ENCODE measurements around the gene CIAO2A. TPM values are rescaled to one million over a fixed set of nuclear protein-coding genes. Genes with fewer than 3 reads are reported as not detected.
"Not testable (repeated sequence)": the region's sequence is repeated elsewhere in the genome, so short reads cannot be mapped to it uniquely, and the experiment has no call there.

CIAO2A gene
- total RNA-seq, 3 donors from 2014 or later: 42.6 to 71.8 (median 50.9) TPM

- TF ChIP-seq POLR2A (IDR thresholded peaks at IDR 0.05) (no peak), POLR2AphosphoS5 (IDR thresholded peaks at IDR 0.05) (no peak), CTCF (IDR thresholded peaks at IDR 0.05) (no peak)
- no peaks in the 10 kb centered on the region for H3K36me3 ChIP-seq
- no peaks in the 10 kb centered on the region for H3K27me3 ChIP-seq
- no peaks in the 10 kb centered on the region for H3K4me1 ChIP-seq
- H3K27ac ChIP-seq: peak overlapping the region; percentile 40 to 52
- no peaks in the 10 kb centered on the region for H3K9me3 ChIP-seq
- H3K4me3 ChIP-seq: no peak overlapping the region
- intact Hi-C loops (cut with DNase I; ENCODE audit: low total_unique reads): no loop called here
- DNase-seq (ENCODE audit: low spot score in 2 of 2): no peak
These were observed 28.8 kb upstream of the CIAO2A start for GRCh38 chr15:64122444-64122843.

- TF ChIP-seq POLR2A (IDR thresholded peaks at IDR 0.05) (no peak), POLR2AphosphoS5 (IDR thresholded peaks at IDR 0.05) (no peak), CTCF (IDR thresholded peaks at IDR 0.05) (no peak)
- no peaks in the 10 kb centered on the region for H3K27me3 ChIP-seq
- no peak overlapping the region for H3K27ac ChIP-seq
- H3K4me1 ChIP-seq: no peaks in the 10 kb centered on the region
- intact Hi-C loops (cut with DNase I; ENCODE audit: low total_unique reads): no loop called here
- DNase-seq (ENCODE audit: low spot score in 2 of 2): no peak
- H3K36me3 ChIP-seq: peaks cover under 1% of the 10 kb centered on the region
- no peak overlapping the region for H3K4me3 ChIP-seq
- no peaks in the 10 kb centered on the region for H3K9me3 ChIP-seq
These were observed 28.0 kb upstream of the CIAO2A start for GRCh38 chr15:64121614-64122013.

GRCh38 chr15:64120322-64120721 is 26.7 kb upstream of the CIAO2A start:
- H3K36me3 ChIP-seq; H3K27me3 ChIP-seq; intact Hi-C loops (cut with DNase I; ENCODE audit: low total_unique reads); H3K27ac ChIP-seq; H3K4me3 ChIP-seq; H3K4me1 ChIP-seq; DNase-seq (ENCODE audit: low spot score in 2 of 2); H3K9me3 ChIP-seq: not testable (repeated sequence)

GRCh38 chr15:64117759-64118487 is 24.3 kb upstream of the CIAO2A start:
- no peak overlapping the region for H3K27ac ChIP-seq

GRCh38 chr15:64112904-64113303 is 19.3 kb upstream of the CIAO2A start:
- intact Hi-C loops (cut with DNase I; ENCODE audit: low total_unique reads): no loop called here
- peak overlapping the region; percentile 6 to 77 for H3K27ac ChIP-seq
- no peak overlapping the region for H3K4me3 ChIP-seq
- no peak for DNase-seq (ENCODE audit: low spot score in 2 of 2)
- peaks cover 6 to 9% of the 10 kb centered on the region in 2 donors for H3K4me1 ChIP-seq
- no peaks in the 10 kb centered on the region for H3K9me3 ChIP-seq
- no peaks in the 10 kb centered on the region for H3K27me3 ChIP-seq
- TF ChIP-seq CTCF (IDR thresholded peaks at IDR 0.05) (no peak), POLR2A (IDR thresholded peaks at IDR 0.05) (no peak), POLR2AphosphoS5 (IDR thresholded peaks at IDR 0.05) (no peak)
- peaks cover 4% of the 10 kb centered on the region for H3K36me3 ChIP-seq

More at GRCh38 chr15:64117759-64118487, 24.3 kb upstream of the CIAO2A start:
- peaks cover 4% of the 10 kb centered on the region for H3K36me3 ChIP-seq
- H3K27me3 ChIP-seq: no peaks in the 10 kb centered on the region
- DNase-seq (ENCODE audit: low spot score in 2 of 2): no peak
- TF ChIP-seq POLR2A (IDR thresholded peaks at IDR 0.05): no peak
- TF ChIP-seq CTCF (IDR thresholded peaks at IDR 0.05): no peak
- TF ChIP-seq POLR2AphosphoS5 (IDR thresholded peaks at IDR 0.05): no peak
- no peaks in the 10 kb centered on the region for H3K4me1 ChIP-seq
- intact Hi-C loops (cut with DNase I; ENCODE audit: low total_unique reads): no loop called here
- H3K9me3 ChIP-seq: no peaks in the 10 kb centered on the region
- H3K4me3 ChIP-seq: no peak overlapping the region
